Measurements from ENCODE around the gene RNF208.

GRCh38 chr9:137212520-137212919, 9.5 kb downstream of the RNF208 start:
- TF ChIP-seq CTCF (IDR thresholded peaks at IDR 0.05; ENCODE audit: borderline replicate concordance, extremely low read depth, low read length, poor library complexity, severe bottlenecking) (peak; percentile 33), EZH2 (IDR thresholded peaks at IDR 0.05; ENCODE audit: borderline replicate concordance, low read depth, low read length, severe bottlenecking) (no peak)
